ENCODE results near the gene FN1.

FN1 gene

DNA sequence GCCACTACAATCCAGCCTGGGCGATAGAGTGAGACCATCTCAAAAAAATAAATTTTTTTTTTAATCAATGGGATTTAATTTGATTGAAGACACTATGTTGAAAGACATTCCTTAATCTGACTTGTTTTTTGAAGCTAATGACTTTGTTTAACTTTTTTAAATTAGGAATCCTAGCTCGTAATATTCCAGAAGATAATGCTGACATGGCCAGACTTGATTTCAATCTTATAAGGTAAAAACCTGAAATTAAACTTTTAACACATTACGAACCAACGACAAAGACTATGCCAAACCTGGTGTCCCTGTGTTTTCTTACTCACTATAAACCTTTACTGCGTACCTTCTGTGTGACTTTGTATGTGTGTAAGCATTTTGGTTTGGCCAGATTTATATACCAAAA lies 116.4 kb downstream of the FN1 start:
- Histone ChIP-seq H3K79me2 (ENCODE audit: low read length) (peaks cover 76% of the 10 kb centered on the region), H3K4me1 (ENCODE audit: low read length) (no peaks in the 10 kb centered on the region), H3K36me3 (replicated peaks; ENCODE audit: insufficient read depth, low read length) (peaks cover 13% of the 10 kb centered on the region), H3K9me3 (replicated peaks; ENCODE audit: insufficient read depth, low read length) (no peaks in the 10 kb centered on the region), H3F3A (ENCODE audit: insufficient read depth, low read length) (no peaks in the 10 kb centered on the region), H3K27me3 (replicated peaks; ENCODE audit: insufficient read depth, low read length) (no peaks in the 10 kb centered on the region), H3K4me3 (ENCODE audit: low read length) (no peak overlapping the region), H3K27ac (ENCODE audit: low read length) (no peak overlapping the region), H3K4me2 (ENCODE audit: low read depth, low read length) (no peak overlapping the region), H3K9me2 (replicated peaks; ENCODE audit: insufficient read depth, low read length) (no peaks in the 10 kb centered on the region), H3K9ac (ENCODE audit: low read length) (no peak overlapping the region), H2AFZ (ENCODE audit: low read length) (no peak overlapping the region), H4K20me1 (ENCODE audit: insufficient read depth, low read length) (0 out of 2 replicates have a peak, but pooled peaks cover 3% of the 10 kb centered on the region)
- TF ChIP-seq EZH2 (optimal IDR thresholded peaks at IDR 0.05; ENCODE audit: low read depth, low read length) (no peak), EZH2phosphoT487 (IDR thresholded peaks at IDR 0.05; ENCODE audit: low read length) (no peak)
- TF ChIP-seq, protein P1, sequence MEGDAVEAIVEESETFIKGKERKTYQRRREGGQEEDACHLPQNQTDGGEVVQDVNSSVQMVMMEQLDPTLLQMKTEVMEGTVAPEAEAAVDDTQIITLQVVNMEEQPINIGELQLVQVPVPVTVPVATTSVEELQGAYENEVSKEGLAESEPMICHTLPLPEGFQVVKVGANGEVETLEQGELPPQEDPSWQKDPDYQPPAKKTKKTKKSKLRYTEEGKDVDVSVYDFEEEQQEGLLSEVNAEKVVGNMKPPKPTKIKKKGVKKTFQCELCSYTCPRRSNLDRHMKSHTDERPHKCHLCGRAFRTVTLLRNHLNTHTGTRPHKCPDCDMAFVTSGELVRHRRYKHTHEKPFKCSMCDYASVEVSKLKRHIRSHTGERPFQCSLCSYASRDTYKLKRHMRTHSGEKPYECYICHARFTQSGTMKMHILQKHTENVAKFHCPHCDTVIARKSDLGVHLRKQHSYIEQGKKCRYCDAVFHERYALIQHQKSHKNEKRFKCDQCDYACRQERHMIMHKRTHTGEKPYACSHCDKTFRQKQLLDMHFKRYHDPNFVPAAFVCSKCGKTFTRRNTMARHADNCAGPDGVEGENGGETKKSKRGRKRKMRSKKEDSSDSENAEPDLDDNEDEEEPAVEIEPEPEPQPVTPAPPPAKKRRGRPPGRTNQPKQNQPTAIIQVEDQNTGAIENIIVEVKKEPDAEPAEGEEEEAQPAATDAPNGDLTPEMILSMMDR (IDR thresholded peaks at IDR 0.05; ENCODE audit: low read length) = no peak
- no peak for DNase-seq

DNA sequence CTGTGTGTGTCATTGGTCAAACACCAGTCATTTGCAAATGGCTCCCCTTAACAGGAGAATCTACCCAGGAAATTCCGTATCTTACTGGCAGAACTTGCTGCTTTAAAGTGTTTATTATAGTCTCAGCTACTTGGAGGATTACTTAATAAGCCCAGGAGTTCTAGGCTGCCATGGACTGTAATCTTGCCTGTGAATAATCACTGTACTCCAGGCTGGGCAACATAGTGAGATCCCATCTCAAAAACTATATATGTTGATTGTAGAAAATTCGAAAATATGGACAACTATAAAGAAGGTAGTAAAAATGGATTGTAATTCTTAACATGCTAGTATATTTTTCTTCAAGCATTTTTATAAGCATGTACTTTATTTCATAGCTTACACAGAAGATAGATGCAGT lies 119.5 kb downstream of the FN1 start:
- no peaks in the 10 kb centered on the region for H3K27me3 ChIP-seq (replicated peaks; ENCODE audit: insufficient read depth, low read length)
- no peak overlapping the region for H3K27ac ChIP-seq (ENCODE audit: low read length)
- TF ChIP-seq, protein P1 (IDR thresholded peaks at IDR 0.05; ENCODE audit: low read length) = no peak
- no peak for TF ChIP-seq EZH2phosphoT487 (IDR thresholded peaks at IDR 0.05; ENCODE audit: low read length)
- TF ChIP-seq EZH2 (optimal IDR thresholded peaks at IDR 0.05; ENCODE audit: low read depth, low read length) = no peak
- H3K36me3 ChIP-seq (replicated peaks; ENCODE audit: insufficient read depth, low read length) = peaks cover 13% of the 10 kb centered on the region
- peaks cover 5% of the 10 kb centered on the region for H3K4me1 ChIP-seq (ENCODE audit: low read length)
- H2AFZ ChIP-seq (ENCODE audit: low read length) = no peak overlapping the region
- no peak overlapping the region for H3K4me3 ChIP-seq (ENCODE audit: low read length)
- H3K9me3 ChIP-seq (replicated peaks; ENCODE audit: insufficient read depth, low read length) = no peaks in the 10 kb centered on the region
- no peak for DNase-seq
- no peak overlapping the region for H3K4me2 ChIP-seq (ENCODE audit: low read depth, low read length)
- H3F3A ChIP-seq (ENCODE audit: insufficient read depth, low read length) = no peaks in the 10 kb centered on the region
- peaks cover 71% of the 10 kb centered on the region for H3K79me2 ChIP-seq (ENCODE audit: low read length)
- H4K20me1 ChIP-seq (ENCODE audit: insufficient read depth, low read length) = no peaks in the 10 kb centered on the region
- H3K9me2 ChIP-seq (replicated peaks; ENCODE audit: insufficient read depth, low read length) = no peaks in the 10 kb centered on the region
- H3K9ac ChIP-seq (ENCODE audit: low read length) = no peak overlapping the region

DNA sequence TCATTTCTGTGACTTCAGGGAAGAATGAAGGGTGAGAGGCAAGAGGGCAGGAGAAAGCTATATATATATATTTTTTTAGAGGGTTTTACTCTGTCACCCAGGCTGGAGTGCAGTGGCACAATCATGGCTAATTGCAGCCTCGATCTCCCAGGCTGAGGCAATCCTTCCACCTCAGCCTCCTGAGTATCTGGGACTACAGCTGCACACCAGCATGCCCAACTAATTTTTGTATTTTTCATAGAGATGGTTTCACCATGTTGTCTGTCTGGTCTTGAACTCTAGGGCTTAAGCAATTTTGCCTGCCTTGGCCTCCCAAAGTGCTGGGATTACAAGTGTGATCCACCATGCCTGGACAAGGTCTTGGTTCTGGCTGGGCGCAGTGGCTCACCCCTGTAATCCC lies 120.6 kb downstream of the FN1 start:
- Histone ChIP-seq H3K9me2 (replicated peaks; ENCODE audit: insufficient read depth, low read length) (no peaks in the 10 kb centered on the region), H3K9ac (ENCODE audit: low read length) (no peak overlapping the region), H3K4me1 (ENCODE audit: low read length) (peaks cover 5% of the 10 kb centered on the region), H3K4me2 (ENCODE audit: low read depth, low read length) (no peak overlapping the region), H3K36me3 (replicated peaks; ENCODE audit: insufficient read depth, low read length) (peaks cover 8% of the 10 kb centered on the region), H3K9me3 (replicated peaks; ENCODE audit: insufficient read depth, low read length) (no peaks in the 10 kb centered on the region), H2AFZ (ENCODE audit: low read length) (no peak overlapping the region), H3F3A (ENCODE audit: insufficient read depth, low read length) (no peaks in the 10 kb centered on the region), H4K20me1 (ENCODE audit: insufficient read depth, low read length) (no peaks in the 10 kb centered on the region), H3K27ac (ENCODE audit: low read length) (no peak overlapping the region), H3K79me2 (ENCODE audit: low read length) (peaks cover 64% of the 10 kb centered on the region), H3K4me3 (ENCODE audit: low read length) (no peak overlapping the region), H3K27me3 (replicated peaks; ENCODE audit: insufficient read depth, low read length) (no peaks in the 10 kb centered on the region)
- TF ChIP-seq EZH2phosphoT487 (IDR thresholded peaks at IDR 0.05; ENCODE audit: low read length) (no peak), EZH2 (optimal IDR thresholded peaks at IDR 0.05; ENCODE audit: low read depth, low read length) (no peak)
- TF ChIP-seq, protein P1 (IDR thresholded peaks at IDR 0.05; ENCODE audit: low read length) = no peak
- no peak for DNase-seq
